BLaER1 (cell line): ENCODE results near the gene AFAP1.
"Not testable (repeated sequence)": the region's sequence is repeated elsewhere in the genome, so short reads cannot be mapped to it uniquely, and the experiment has no call there.

Experiments used
- H3K27ac ChIP-seq: shearing (Covaris generic); formaldehyde crosslinking; 2 replicates; pipeline ENCODE4 v1.8.1; 2022
- H3K27me3 ChIP-seq: shearing (Covaris generic); formaldehyde crosslinking; 2 replicates; pipeline ENCODE4 v1.8.1; 2022
- H3K36me3 ChIP-seq: shearing (Covaris generic); formaldehyde crosslinking; 2 replicates; pipeline ENCODE4 v1.8.1; 2022
- H3K4me1 ChIP-seq: shearing (Covaris generic); formaldehyde crosslinking; 2 replicates; pipeline ENCODE4 v1.8.1; 2022
- H3K4me2 ChIP-seq: shearing (Covaris generic); formaldehyde crosslinking; 2 replicates; pipeline ENCODE4 v1.8.1; 2022
- H3K4me3 ChIP-seq: shearing (Covaris generic); formaldehyde crosslinking; 2 replicates; pipeline ENCODE4 v1.8.1; 2022
- H3K9ac ChIP-seq: shearing (Covaris generic); formaldehyde crosslinking; 2 replicates; pipeline ENCODE4 v1.8.1; 2022
- H3K9me3 ChIP-seq: shearing (Covaris generic); formaldehyde crosslinking; 2 replicates; pipeline ENCODE4 v1.8.1; 2022
- H4K20me1 ChIP-seq: shearing (Covaris generic); formaldehyde crosslinking; 2 replicates; pipeline ENCODE4 v1.8.1; 2022
- Cebpa-rat ChIP-seq: shearing (Covaris generic); IDR thresholded peaks from 2 replicates; pipeline ENCODE4 v1.8.1; 2022

Gene AFAP1

GRCh38 chr4:7947927-7948326, 8.3 kb upstream of the AFAP1 start:
- Histone ChIP-seq H3K9me3 (peaks cover 13% of the 10 kb centered on the region), H4K20me1 (no peaks in the 10 kb centered on the region), H3K4me2 (no peak overlapping the region), H3K27me3 (no peaks in the 10 kb centered on the region), H3K36me3 (no peaks in the 10 kb centered on the region), H3K4me3 (no peak overlapping the region), H3K9ac (no peak overlapping the region), H3K4me1 (no peaks in the 10 kb centered on the region), H3K27ac (no peak overlapping the region)
- TF ChIP-seq Cebpa-rat: no peak

GRCh38 chr4:7945709-7946380, 6.2 kb upstream of the AFAP1 start:
- TF ChIP-seq Cebpa-rat: no peak
- no peaks in the 10 kb centered on the region for H3K36me3 ChIP-seq
- no peaks in the 10 kb centered on the region for H4K20me1 ChIP-seq
- no peak overlapping the region for H3K9ac ChIP-seq
- no peak overlapping the region for H3K4me3 ChIP-seq
- H3K9me3 ChIP-seq: peaks cover 4% of the 10 kb centered on the region
- H3K27ac ChIP-seq: no peak overlapping the region
- H3K4me1 ChIP-seq: no peaks in the 10 kb centered on the region
- H3K27me3 ChIP-seq: no peaks in the 10 kb centered on the region
- H3K4me2 ChIP-seq: no peak overlapping the region

- H3K4me3 ChIP-seq: no peak overlapping the region
- no peaks in the 10 kb centered on the region for H3K9me3 ChIP-seq
- no peak overlapping the region for H3K27ac ChIP-seq
- no peaks in the 10 kb centered on the region for H4K20me1 ChIP-seq
- TF ChIP-seq Cebpa-rat: no peak
- no peak overlapping the region for H3K9ac ChIP-seq
- no peaks in the 10 kb centered on the region for H3K36me3 ChIP-seq
- no peaks in the 10 kb centered on the region for H3K27me3 ChIP-seq
- H3K4me2 ChIP-seq: no peak overlapping the region
- H3K4me1 ChIP-seq: peaks cover 5% of the 10 kb centered on the region; the same call in 1 of the 2 replicates
These were observed 5.0 kb upstream of the AFAP1 start for GRCh38 chr4:7944599-7945220.

- not testable (repeated sequence) for H4K20me1 ChIP-seq, H3K27ac ChIP-seq, H3K4me3 ChIP-seq, H3K36me3 ChIP-seq, H3K9me3 ChIP-seq, H3K27me3 ChIP-seq, H3K4me2 ChIP-seq, H3K9ac ChIP-seq
- H3K4me1 ChIP-seq: peaks cover 12% of the 10 kb centered on the region
These were observed 4.0 kb upstream of the AFAP1 start for GRCh38 chr4:7943688-7944087.

GRCh38 chr4:7943211-7943610, 3.5 kb upstream of the AFAP1 start:
- Histone ChIP-seq H3K4me3 (no peak overlapping the region), H3K27ac (no peak overlapping the region), H3K36me3 (no peaks in the 10 kb centered on the region), H3K9me3 (no peaks in the 10 kb centered on the region), H3K27me3 (peaks cover 13% of the 10 kb centered on the region), H3K4me2 (no peak overlapping the region), H3K9ac (no peak overlapping the region), H3K4me1 (peaks cover 17% of the 10 kb centered on the region), H4K20me1 (peaks cover 10% of the 10 kb centered on the region)
- TF ChIP-seq Cebpa-rat: no peak

- H4K20me1 ChIP-seq: peaks cover 22% of the 10 kb centered on the region
- H3K9ac ChIP-seq: no peak overlapping the region
- H3K4me2 ChIP-seq: no peak overlapping the region
- H3K9me3 ChIP-seq: no peaks in the 10 kb centered on the region
- peaks cover 22% of the 10 kb centered on the region for H3K4me1 ChIP-seq
- H3K36me3 ChIP-seq: no peaks in the 10 kb centered on the region
- H3K27me3 ChIP-seq: peaks cover 24% of the 10 kb centered on the region
- no peak overlapping the region for H3K27ac ChIP-seq
- TF ChIP-seq Cebpa-rat: no peak
- H3K4me3 ChIP-seq: no peak overlapping the region
These were observed 2.4 kb upstream of the AFAP1 start for GRCh38 chr4:7941965-7942496.

GRCh38 chr4:7941111-7941964, 1.7 kb upstream of the AFAP1 start:
- Histone ChIP-seq H3K9me3 (no peaks in the 10 kb centered on the region), H3K27ac (no peak overlapping the region), H3K4me1 (peaks cover 22% of the 10 kb centered on the region), H4K20me1 (peaks cover 29% of the 10 kb centered on the region), H3K27me3 (peaks cover 24% of the 10 kb centered on the region), H3K9ac (no peak overlapping the region), H3K36me3 (no peaks in the 10 kb centered on the region), H3K4me3 (no peak overlapping the region), H3K4me2 (no peak overlapping the region)
- no peak for TF ChIP-seq Cebpa-rat

- Histone ChIP-seq H3K9me3 (no peaks in the 10 kb centered on the region), H3K27me3 (peaks cover 24% of the 10 kb centered on the region), H3K4me2 (peak overlapping the region; percentile 99), H4K20me1 (peaks cover 51% of the 10 kb centered on the region), H3K4me1 (peaks cover 22% of the 10 kb centered on the region), H3K36me3 (no peaks in the 10 kb centered on the region), H3K9ac (peak overlapping the region; percentile 92), H3K27ac (peak overlapping the region; percentile 85), H3K4me3 (peak overlapping the region; percentile 86)
- TF ChIP-seq Cebpa-rat: no peak
These were observed 868 bp downstream of the AFAP1 start for GRCh38 chr4:7938609-7939376.

GRCh38 chr4:7938266-7938608, 1.4 kb downstream of the AFAP1 start:
- no peak overlapping the region for H3K27ac ChIP-seq
- H3K9me3 ChIP-seq: no peaks in the 10 kb centered on the region
- peak overlapping the region; percentile 99 for H3K4me2 ChIP-seq
- peaks cover 22% of the 10 kb centered on the region for H3K4me1 ChIP-seq
- peaks cover 24% of the 10 kb centered on the region for H3K27me3 ChIP-seq
- peak overlapping the region; percentile 86 for H3K4me3 ChIP-seq
- peaks cover 55% of the 10 kb centered on the region for H4K20me1 ChIP-seq
- TF ChIP-seq Cebpa-rat: no peak
- H3K36me3 ChIP-seq: no peaks in the 10 kb centered on the region
- H3K9ac ChIP-seq: peak overlapping the region; percentile 92; the same call in 1 of the 2 replicates
